H1 (cell line): ENCODE data around the gene MTARC1.

Experiments
- CHD7 ChIP-seq: fragments of 300-600 bp; sonication (generic); IDR thresholded peaks from 2 replicates; pipeline ENCODE4 v1.7.1; 2012; ENCODE audit warnings: low read length, moderate library complexity, mild to moderate bottlenecking, inconsistent platforms; ENCODE audit not compliant: insufficient replicate concordance
- CTCF ChIP-seq, 3 experiments: IDR thresholded peaks; 1 replicate in 2 of 3; 2 replicates in 1 of 3; pipeline versions ENCODE4 v1.5.1 to v1.6.1; 2011; ENCODE audit warnings: low read length in 3 of 3, mild to moderate bottlenecking in 3 of 3, inconsistent platforms in 2 of 3, low read depth in 1 of 3, moderate library complexity in 1 of 3; ENCODE audit not compliant: insufficient read depth in 1 of 3; ENCODE audit errors: control extremely low read depth in 1 of 3
- EGR1 ChIP-seq: IDR thresholded peaks from 2 replicates; pipeline ENCODE4 v1.6.1; 2011; ENCODE audit warnings: low read depth, low read length, borderline replicate concordance
- KDM5A ChIP-seq: fragments of 200-600 bp; IDR thresholded peaks from 2 replicates; pipeline ENCODE4 v1.7.1; 2012; ENCODE audit warnings: mild to moderate bottlenecking, low read length, inconsistent platforms, mixed read lengths
- SP1 ChIP-seq: IDR thresholded peaks from 2 replicates; pipeline ENCODE4 v1.6.1; 2011; ENCODE audit warnings: low read depth, low read length

GRCh38 chr1:220742520-220742919 is 44.2 kb upstream of the MTARC1 start:
- TF ChIP-seq CTCF (IDR thresholded peaks at IDR 0.05; ENCODE audit: control extremely low read depth in 1 of 3, insufficient read depth in 1 of 3, low read depth in 1 of 3, low read length in 3 of 3) (no peak), EGR1 (no peak), KDM5A (no peak), CHD7 (no peak), SP1 (no peak)
